Jurkat, Clone E6-1 (cell line): ENCODE data around the gene MOB3A.
"Not testable (repeated sequence)": the region's sequence is repeated elsewhere in the genome, so short reads cannot be mapped to it uniquely, and the experiment has no call there.

ENCODE experiments used
- DNase-seq: peaks from one replicate; pipeline ENCODE4 v3.0.0-alpha.2; 2011; ENCODE audit warnings: low read depth, low spot score
- H3K4me3 ChIP-seq: 2 replicates; pipeline ENCODE4 v1.5.1; 2011; ENCODE audit warnings: mild to moderate bottlenecking, low read length, control low read depth, moderate library complexity

Gene MOB3A

GRCh38 chr19:2040647-2041432, 55.3 kb downstream of the MOB3A start:
- peak overlapping the region; percentile 60 for H3K4me3 ChIP-seq
- DNase-seq = no peak

DNA sequence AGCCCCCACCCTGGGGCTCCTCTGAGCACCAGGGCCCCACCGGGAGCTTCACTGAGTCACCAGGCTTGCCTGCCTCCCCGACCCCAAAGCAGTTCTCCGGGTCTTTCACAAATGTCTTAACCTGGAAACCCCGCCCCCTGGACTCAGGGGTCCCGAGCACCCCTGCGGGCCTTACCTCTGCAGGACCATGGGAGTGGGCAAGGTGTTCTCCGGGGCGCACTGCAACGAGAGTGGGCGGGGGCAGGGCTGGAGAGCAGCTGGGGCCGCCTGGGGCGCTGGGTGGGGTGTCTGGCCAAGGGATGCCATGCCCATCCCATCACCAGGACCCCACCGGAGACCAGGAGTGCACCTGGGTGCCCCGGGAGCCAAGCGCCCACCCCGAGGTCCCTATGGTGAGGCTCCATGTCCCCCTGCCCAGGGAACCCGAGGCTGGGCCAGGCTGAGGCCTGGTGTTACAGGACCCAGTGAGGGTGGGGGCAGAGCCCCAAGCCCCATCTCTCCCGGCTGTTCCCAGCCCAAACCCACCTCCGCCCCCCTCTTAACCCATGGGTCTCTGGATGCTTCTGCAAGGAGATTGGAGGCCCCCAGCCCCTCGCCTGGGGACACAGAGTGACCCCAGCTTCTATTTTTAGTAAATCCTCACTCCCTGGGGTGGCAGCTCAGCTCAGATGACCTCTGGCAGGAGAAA, 56.0 kb downstream of the MOB3A start:
- no peak for DNase-seq
- no peak overlapping the region for H3K4me3 ChIP-seq

DNA sequence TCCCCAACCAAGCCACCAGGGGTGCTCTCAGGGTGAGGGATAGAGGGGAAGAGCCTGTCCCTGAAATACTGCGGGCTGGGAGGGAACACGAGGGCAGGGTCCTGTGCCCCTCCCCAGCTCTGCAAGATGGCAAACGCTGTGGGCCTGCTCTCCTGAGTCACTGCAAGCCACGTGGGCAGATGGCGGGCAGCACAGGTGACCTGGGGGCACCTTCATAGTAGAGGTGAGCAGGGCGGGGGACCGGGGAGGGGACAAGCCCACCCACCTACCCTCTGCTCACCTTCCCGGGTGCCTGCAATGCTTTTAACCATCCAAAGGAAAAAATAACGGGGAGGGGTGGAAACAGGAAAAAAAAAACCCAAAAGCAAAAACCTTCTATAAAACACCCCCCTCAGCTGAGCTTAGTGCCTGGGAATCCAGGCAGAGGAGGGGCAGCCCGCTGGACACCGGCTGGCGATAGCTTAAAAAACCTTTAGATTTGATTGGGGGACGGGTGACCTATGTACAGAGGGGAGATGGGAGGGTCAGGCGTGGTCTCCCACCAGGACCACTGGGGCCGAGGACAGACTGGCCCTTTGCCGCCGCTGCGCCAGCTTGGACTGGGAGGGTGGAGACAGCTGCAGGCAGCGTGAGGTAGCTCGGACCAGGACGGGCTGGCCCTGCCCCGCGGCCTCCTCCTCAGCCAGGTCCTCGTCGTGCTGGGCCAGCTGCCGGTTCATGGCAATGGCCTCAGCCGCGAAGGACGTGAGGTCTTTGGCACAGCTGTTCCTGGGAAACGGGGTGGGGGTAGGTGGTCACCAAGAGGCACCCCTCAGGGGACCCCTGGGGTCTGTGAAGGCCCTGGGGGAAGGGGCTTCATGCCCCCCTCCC, 56.8 kb downstream of the MOB3A start:
- no peak overlapping the region for H3K4me3 ChIP-seq
- no peak for DNase-seq

- DNase-seq = no peak
- no peak overlapping the region for H3K4me3 ChIP-seq
These were observed 57.6 kb downstream of the MOB3A start for GRCh38 chr19:2038284-2039088.

DNA sequence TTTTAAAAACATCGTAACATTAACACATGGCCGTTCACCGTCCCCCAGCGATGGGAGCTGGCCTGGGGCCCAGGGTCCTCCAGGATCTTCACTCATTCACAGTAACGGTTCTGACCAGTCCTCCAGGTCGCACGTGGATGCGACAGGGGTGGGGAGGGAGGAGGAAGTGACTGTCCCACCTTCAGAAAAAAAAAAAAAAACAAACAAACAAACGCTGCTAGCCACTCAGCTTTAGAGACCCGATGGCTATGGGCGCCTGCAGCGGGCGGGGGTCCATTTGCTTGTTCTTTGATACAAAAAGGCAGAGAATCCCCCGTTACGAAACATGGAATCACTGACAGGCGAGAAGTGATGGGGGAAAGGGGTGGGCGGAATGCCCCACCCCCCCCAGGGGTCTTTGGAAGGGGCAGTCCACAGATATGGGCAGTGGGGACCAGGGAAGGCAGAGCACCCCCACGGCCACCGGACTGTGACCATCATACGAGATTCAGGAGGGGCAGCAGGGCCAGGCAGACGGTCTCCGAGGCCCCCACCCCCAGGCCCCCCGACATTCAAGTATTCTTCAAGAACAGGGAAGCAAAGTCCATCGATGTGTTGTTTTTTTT, 58.4 kb downstream of the MOB3A start:
- no peak overlapping the region for H3K4me3 ChIP-seq

GRCh38 chr19:2036424-2036823, 59.7 kb downstream of the MOB3A start:
- no peak for DNase-seq
- no peak overlapping the region for H3K4me3 ChIP-seq

More for the DNA sequence above, 58.4 kb downstream of the MOB3A start:
- DNase-seq = no peak

DNA sequence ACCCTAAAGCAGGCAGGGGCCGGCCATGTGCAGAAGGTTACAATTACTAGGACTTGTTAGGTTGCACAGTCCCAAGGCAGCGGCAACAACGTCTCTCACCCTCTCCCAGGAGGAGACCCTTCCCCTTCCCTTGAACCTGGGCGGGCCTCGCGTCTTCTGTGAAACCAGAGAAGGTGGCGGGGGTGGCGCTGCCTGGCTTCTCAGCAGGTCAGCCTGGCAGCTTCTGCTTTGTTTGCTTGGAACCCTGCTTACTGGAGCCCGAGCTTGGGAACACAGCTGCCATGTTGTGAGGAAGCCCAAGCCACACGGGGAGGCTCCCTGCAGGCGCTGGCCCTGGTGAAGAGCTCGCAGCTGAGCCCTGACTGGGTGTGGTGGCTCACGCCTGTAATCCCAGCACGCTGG, 60.5 kb downstream of the MOB3A start:
- no peak overlapping the region for H3K4me3 ChIP-seq
- no peak for DNase-seq

DNA sequence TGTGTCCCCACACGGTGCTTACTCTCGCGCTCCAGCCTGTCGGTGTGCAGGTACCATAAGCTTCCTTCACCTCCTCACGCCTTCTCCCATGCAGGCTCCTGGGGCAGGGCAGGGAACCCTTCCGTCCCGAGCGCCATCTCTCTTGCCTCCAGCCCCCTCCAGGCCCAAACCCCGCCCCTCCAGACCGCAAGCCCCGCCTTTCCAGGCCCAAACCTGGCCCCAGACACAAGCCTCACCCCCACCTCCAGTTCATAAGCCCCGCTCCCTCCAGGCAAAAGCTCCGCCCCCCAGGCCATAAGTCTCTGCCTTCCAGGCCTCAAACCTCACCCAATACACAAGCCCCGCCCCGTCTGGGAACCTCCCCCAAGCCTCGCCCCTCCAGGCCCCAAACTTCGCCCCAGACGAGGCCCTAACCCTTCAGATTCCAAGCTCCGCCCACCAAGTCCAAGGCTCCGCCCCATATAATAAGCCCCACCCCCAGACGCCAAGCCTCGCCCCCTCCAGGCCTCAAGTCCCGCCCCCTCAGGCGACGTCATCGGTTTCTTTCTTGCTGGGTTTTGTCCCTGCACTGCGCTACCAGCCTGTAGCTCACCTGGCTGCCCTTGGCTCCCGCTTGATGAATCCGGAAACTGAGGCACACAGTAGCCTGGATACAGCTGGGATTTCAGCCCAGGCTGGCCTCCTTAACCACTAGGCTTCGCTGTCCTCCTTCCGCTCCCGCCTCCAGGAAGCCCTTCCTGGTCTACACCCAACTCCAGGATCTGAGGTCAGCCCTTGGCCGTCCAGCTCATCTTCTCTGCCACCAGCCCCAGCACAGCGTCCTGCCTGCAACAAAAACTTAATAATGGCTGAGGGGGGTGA, 61.2 kb downstream of the MOB3A start:
- no peak overlapping the region for H3K4me3 ChIP-seq
- DNase-seq = peak; percentile 47

- not testable (repeated sequence) for H3K4me3 ChIP-seq, DNase-seq
These were observed 61.9 kb downstream of the MOB3A start for GRCh38 chr19:2034253-2034652.

DNA sequence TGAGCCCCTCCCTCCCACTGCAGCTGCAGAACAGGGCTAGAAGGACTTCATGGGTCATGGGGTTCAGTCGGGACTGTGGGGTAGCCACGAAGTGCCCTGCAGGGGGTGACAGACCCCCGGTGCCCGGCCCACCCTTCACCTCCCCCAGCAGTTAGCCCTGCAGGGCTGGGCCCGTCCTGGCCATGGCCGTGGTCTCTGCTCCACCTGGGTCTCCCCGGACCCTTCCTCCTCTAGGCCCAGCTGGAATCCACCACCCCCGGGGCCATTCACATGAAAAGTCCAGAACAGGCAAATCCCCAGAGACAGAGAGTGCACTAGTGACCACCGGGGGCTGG, 62.3 kb downstream of the MOB3A start:
- H3K4me3 ChIP-seq = no peak overlapping the region
- no peak for DNase-seq

- H3K4me3 ChIP-seq = no peak overlapping the region
- no peak for DNase-seq
These were observed 62.9 kb downstream of the MOB3A start for GRCh38 chr19:2033115-2033824.

- no peak for DNase-seq
- no peak overlapping the region for H3K4me3 ChIP-seq
These were observed 63.7 kb downstream of the MOB3A start for GRCh38 chr19:2032296-2032941.

DNA sequence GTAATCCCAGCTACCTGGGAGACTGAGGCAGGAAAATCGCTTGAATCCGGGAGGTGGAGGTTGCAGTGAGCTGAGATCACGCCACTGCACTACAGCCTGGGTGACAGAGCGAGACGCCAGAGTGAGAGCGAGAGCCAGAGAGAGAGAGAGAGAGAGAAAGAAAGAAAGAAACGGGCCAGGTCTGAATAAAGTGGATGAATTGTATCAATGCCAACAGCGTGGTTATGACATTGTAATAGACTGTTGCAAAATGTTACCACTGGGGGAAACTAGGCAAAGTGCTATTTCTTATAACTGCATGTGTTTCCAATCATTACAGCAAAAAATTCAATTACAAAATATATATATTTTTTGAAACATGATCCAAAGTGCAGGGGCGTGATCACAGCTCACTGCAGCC, 68.8 kb downstream of the MOB3A start:
- H3K4me3 ChIP-seq = no peak overlapping the region

DNA sequence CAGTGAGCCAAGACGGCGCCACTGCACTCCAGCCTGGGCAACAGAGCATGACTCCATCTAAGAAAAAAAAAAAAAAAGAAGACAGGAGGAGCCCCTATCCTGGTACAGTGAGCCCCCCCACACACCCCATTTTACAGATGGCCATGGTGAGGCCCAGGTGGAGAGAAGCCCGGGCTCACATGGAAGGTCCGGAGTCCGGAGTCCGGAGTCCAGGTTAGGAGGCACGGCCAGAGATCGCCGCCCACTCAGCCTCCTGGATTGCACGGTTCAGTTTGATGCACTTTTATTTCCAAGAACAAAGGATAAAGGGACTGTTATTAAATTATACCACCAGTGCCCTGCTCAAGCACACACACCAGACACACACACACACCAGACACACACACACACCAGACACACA, 69.4 kb downstream of the MOB3A start:
- no peak for DNase-seq
- no peak overlapping the region for H3K4me3 ChIP-seq

More for the DNA sequence above, 68.8 kb downstream of the MOB3A start:
- DNase-seq = no peak

GRCh38 chr19:2022289-2022688, 73.8 kb downstream of the MOB3A start:
- DNase-seq = no peak
- H3K4me3 ChIP-seq = no peak overlapping the region

GRCh38 chr19:2021453-2022140, 74.5 kb downstream of the MOB3A start:
- no peak overlapping the region for H3K4me3 ChIP-seq
- DNase-seq = no peak
